Esophagus muscularis mucosa (tissue), 4 donors: Measurements from ENCODE around the gene PLOD2.

Experiments
- EP300 ChIP-seq: sonication (generic); formaldehyde crosslinking; IDR thresholded peaks from one replicate; pipeline ENCODE4 v1.6.1; 2017; ENCODE audit warnings: antibody characterized with exemption
- POLR2A ChIP-seq: fragments of 450-650 bp; IDR thresholded peaks from one replicate; pipeline ENCODE4 v1.6.1; 2017; ENCODE audit warnings: antibody characterized with exemption, moderate library complexity, mild to moderate bottlenecking, low read depth
- TF ChIP-seq, protein P1 (sequence below), 3 experiments: fragments of 200-600 bp in 2 of 3; fragments of 450-650 bp in 1 of 3; sonication (generic) in 2 of 3; IDR thresholded peaks; one replicate each; pipeline ENCODE4 v1.5.1; 2017 to 2019; ENCODE audit warnings: antibody characterized with exemption in 3 of 3, mild to moderate bottlenecking in 2 of 3, moderate library complexity in 1 of 3

DNA sequence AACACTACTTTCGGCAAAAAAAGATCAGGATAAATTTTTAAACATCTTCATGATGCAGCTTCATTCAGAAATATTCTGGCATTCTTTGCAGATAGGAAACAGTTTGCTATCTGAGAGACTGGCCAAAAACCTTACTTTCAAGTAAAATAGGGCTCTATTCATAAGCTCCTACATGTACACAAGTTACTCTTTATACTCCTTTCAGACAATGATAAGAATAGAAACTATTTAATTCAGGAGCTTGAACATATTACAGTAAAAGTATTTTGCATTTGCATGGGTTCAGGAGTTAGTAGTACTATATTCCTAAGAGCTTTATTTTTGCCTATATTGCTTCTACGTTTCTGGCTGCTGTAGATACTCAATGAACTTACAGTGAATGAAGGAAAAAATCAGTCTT is 70.5 kb downstream of the PLOD2 start:
- TF ChIP-seq, protein P1, sequence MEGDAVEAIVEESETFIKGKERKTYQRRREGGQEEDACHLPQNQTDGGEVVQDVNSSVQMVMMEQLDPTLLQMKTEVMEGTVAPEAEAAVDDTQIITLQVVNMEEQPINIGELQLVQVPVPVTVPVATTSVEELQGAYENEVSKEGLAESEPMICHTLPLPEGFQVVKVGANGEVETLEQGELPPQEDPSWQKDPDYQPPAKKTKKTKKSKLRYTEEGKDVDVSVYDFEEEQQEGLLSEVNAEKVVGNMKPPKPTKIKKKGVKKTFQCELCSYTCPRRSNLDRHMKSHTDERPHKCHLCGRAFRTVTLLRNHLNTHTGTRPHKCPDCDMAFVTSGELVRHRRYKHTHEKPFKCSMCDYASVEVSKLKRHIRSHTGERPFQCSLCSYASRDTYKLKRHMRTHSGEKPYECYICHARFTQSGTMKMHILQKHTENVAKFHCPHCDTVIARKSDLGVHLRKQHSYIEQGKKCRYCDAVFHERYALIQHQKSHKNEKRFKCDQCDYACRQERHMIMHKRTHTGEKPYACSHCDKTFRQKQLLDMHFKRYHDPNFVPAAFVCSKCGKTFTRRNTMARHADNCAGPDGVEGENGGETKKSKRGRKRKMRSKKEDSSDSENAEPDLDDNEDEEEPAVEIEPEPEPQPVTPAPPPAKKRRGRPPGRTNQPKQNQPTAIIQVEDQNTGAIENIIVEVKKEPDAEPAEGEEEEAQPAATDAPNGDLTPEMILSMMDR (IDR thresholded peaks at IDR 0.05) = no peak
- TF ChIP-seq EP300 = no peak
- TF ChIP-seq POLR2A = no peak
